Skin of body (tissue), 2 donors: Measurements from ENCODE around the gene GLI3. TPM values are rescaled to one million over a fixed set of nuclear protein-coding genes. Genes with fewer than 3 reads are reported as not detected.
A peak's percentile ranks its signal among the peaks of the same experiment; 100 is the strongest.

Source experiments
- DNase-seq: peaks from one replicate; lab custom pipeline; 2025; lab: John Stamatoyannopoulos, UW
- total RNA-seq: library from RNA; depleted of rRNA; stranded (reverse); fragments of >200 nt; gene quantifications from one replicate; pipeline ENCODE4 v1.2.3, GENCODE V29; 2014

Gene GLI3
- total RNA-seq, 1 donor from 2014 or later, result 23.4 TPM

- peak; percentile 86 for DNase-seq
Measured at GRCh38 chr7:42143711-42144600, 93.1 kb downstream of the GLI3 start.

- no peak for DNase-seq
Measured at GRCh38 chr7:42142089-42142488, 94.9 kb downstream of the GLI3 start.

- DNase-seq, result no peak
Measured at GRCh38 chr7:42139751-42140150, 97.3 kb downstream of the GLI3 start.

GRCh38 chr7:42138691-42139090 is 98.3 kb downstream of the GLI3 start:
- no peak for DNase-seq

GRCh38 chr7:42137941-42138340 is 99.1 kb downstream of the GLI3 start:
- DNase-seq, result no peak

GRCh38 chr7:42137431-42137830 is 99.6 kb downstream of the GLI3 start:
- no peak for DNase-seq

GRCh38 chr7:42135728-42136127 is 101.3 kb downstream of the GLI3 start:
- no peak for DNase-seq

GRCh38 chr7:42134276-42134876 is 102.6 kb downstream of the GLI3 start:
- DNase-seq, result no peak

GRCh38 chr7:42133321-42133720 is 103.7 kb downstream of the GLI3 start:
- no peak for DNase-seq

GRCh38 chr7:42128703-42129102 is 108.3 kb downstream of the GLI3 start:
- no peak for DNase-seq

GRCh38 chr7:42127232-42127622 is 109.8 kb downstream of the GLI3 start:
- DNase-seq, result no peak

- DNase-seq, result no peak
Measured at GRCh38 chr7:42126475-42127231, 110.4 kb downstream of the GLI3 start.

GRCh38 chr7:42125321-42125720 is 111.7 kb downstream of the GLI3 start:
- no peak for DNase-seq

- DNase-seq, result no peak
Measured at GRCh38 chr7:42123716-42124115, 113.3 kb downstream of the GLI3 start.

GRCh38 chr7:42120191-42120590 is 116.8 kb downstream of the GLI3 start:
- DNase-seq, result no peak

- no peak for DNase-seq
Measured at GRCh38 chr7:42117201-42117600, 119.8 kb downstream of the GLI3 start.

GRCh38 chr7:42115795-42116194 is 121.2 kb downstream of the GLI3 start:
- no peak for DNase-seq

GRCh38 chr7:42110333-42110732 is 126.7 kb downstream of the GLI3 start:
- no peak for DNase-seq

GRCh38 chr7:42108803-42109528 is 128.0 kb downstream of the GLI3 start:
- no peak for DNase-seq

- DNase-seq, result peak; percentile 86
Measured at GRCh38 chr7:42107484-42108240, 129.3 kb downstream of the GLI3 start.

GRCh38 chr7:42106562-42106961 is 130.4 kb downstream of the GLI3 start:
- no peak for DNase-seq
